Thyroid gland (tissue), 4 donors: ENCODE results near the gene MARCHF9.

Experiments used
- CTCF ChIP-seq, 6 experiments: fragments of 200-600 bp in 3 of 6; fragments of 450-650 bp in 3 of 6; sonication (generic) in 3 of 6; IDR thresholded peaks; one replicate each; pipeline ENCODE4 v1.5.1; 2016 to 2019; ENCODE audit warnings: antibody characterized with exemption in 6 of 6, mild to moderate bottlenecking in 2 of 6, inconsistent platforms in 1 of 6, moderate library complexity in 1 of 6
- POLR2A ChIP-seq, 2 donors: fragments of 450-650 bp; IDR thresholded peaks; one replicate each; pipeline ENCODE4 v1.6.1; 2017; ENCODE audit warnings: antibody characterized with exemption in 2 of 2, mild to moderate bottlenecking in 2 of 2, moderate library complexity in 1 of 2

- TF ChIP-seq POLR2A (IDR thresholded peaks at IDR 0.05) (no peak), CTCF (IDR thresholded peaks at IDR 0.05) (peak in 2 of 6 experiments; percentile 24 to 26)
Measured at GRCh38 chr12:57765003-57765697, 10.2 kb downstream of the MARCHF9 start.
